Measurements from ENCODE around the gene SHISA7.
"Not testable (repeated sequence)": the region's sequence is repeated elsewhere in the genome, so short reads cannot be mapped to it uniquely, and the experiment has no call there.

SHISA7 gene

GRCh38 chr19:55451163-55451964 is 8.3 kb upstream of the SHISA7 start:
- TF ChIP-seq TAF1 (IDR thresholded peaks at IDR 0.05; ENCODE audit: low read depth, low read length) = no peak
- no peak for TF ChIP-seq PAX5 (IDR thresholded peaks at IDR 0.05; ENCODE audit: insufficient read depth, low read length, severe bottlenecking)
- TF ChIP-seq POU2F2 (IDR thresholded peaks at IDR 0.05; ENCODE audit: low read depth, low read length) = no peak
- TF ChIP-seq POLR2A (IDR thresholded peaks at IDR 0.05; ENCODE audit: low read depth, low read length) = no peak
- TF ChIP-seq SPI1 (IDR thresholded peaks at IDR 0.05; ENCODE audit: low read depth, low read length) = no peak
- TF ChIP-seq POLR2AphosphoS5 (IDR thresholded peaks at IDR 0.05; ENCODE audit: low read depth, low read length) = no peak
- FAIRE-seq (no peak), DNase-seq (ENCODE audit: insufficient read length, low spot score) (no peak)

- FAIRE-seq = no peak
- no peak for TF ChIP-seq POLR2A (IDR thresholded peaks at IDR 0.05; ENCODE audit: low read depth, low read length)
- TF ChIP-seq PAX5 (IDR thresholded peaks at IDR 0.05; ENCODE audit: insufficient read depth, low read length, severe bottlenecking) = no peak
- no peak for TF ChIP-seq POLR2AphosphoS5 (IDR thresholded peaks at IDR 0.05; ENCODE audit: low read depth, low read length)
- no peak for TF ChIP-seq POU2F2 (IDR thresholded peaks at IDR 0.05; ENCODE audit: low read depth, low read length)
- TF ChIP-seq SPI1 (IDR thresholded peaks at IDR 0.05; ENCODE audit: low read depth, low read length) = no peak
- TF ChIP-seq TAF1 (IDR thresholded peaks at IDR 0.05; ENCODE audit: low read depth, low read length) = no peak
Observed at GRCh38 chr19:55449469-55449868, 6.4 kb upstream of the SHISA7 start.

GRCh38 chr19:55448175-55448490 is 5.0 kb upstream of the SHISA7 start:
- FAIRE-seq; DNase-seq (ENCODE audit: insufficient read length, low spot score): not testable (repeated sequence)

More at GRCh38 chr19:55449469-55449868, 6.4 kb upstream of the SHISA7 start:
- DNase-seq (ENCODE audit: insufficient read length, low spot score) = no peak

- FAIRE-seq (no peak), DNase-seq (ENCODE audit: insufficient read length, low spot score) (no peak)
- TF ChIP-seq POLR2AphosphoS5 (IDR thresholded peaks at IDR 0.05; ENCODE audit: low read depth, low read length) = no peak
- TF ChIP-seq POLR2A (IDR thresholded peaks at IDR 0.05; ENCODE audit: low read depth, low read length) = no peak
- no peak for TF ChIP-seq POU2F2 (IDR thresholded peaks at IDR 0.05; ENCODE audit: low read depth, low read length)
- TF ChIP-seq SPI1 (IDR thresholded peaks at IDR 0.05; ENCODE audit: low read depth, low read length) = no peak
- no peak for TF ChIP-seq TAF1 (IDR thresholded peaks at IDR 0.05; ENCODE audit: low read depth, low read length)
- TF ChIP-seq PAX5 (IDR thresholded peaks at IDR 0.05; ENCODE audit: insufficient read depth, low read length, severe bottlenecking) = no peak
Observed at GRCh38 chr19:55447421-55448174, 4.5 kb upstream of the SHISA7 start.

GRCh38 chr19:55446060-55446459 is 3.0 kb upstream of the SHISA7 start:
- FAIRE-seq (no peak), DNase-seq (ENCODE audit: insufficient read length, low spot score) (no peak)
- TF ChIP-seq SPI1 (IDR thresholded peaks at IDR 0.05; ENCODE audit: low read depth, low read length) = no peak
- no peak for TF ChIP-seq POLR2A (IDR thresholded peaks at IDR 0.05; ENCODE audit: low read depth, low read length)
- no peak for TF ChIP-seq PAX5 (IDR thresholded peaks at IDR 0.05; ENCODE audit: insufficient read depth, low read length, severe bottlenecking)
- TF ChIP-seq POLR2AphosphoS5 (IDR thresholded peaks at IDR 0.05; ENCODE audit: low read depth, low read length) = no peak
- no peak for TF ChIP-seq TAF1 (IDR thresholded peaks at IDR 0.05; ENCODE audit: low read depth, low read length)
- TF ChIP-seq POU2F2 (IDR thresholded peaks at IDR 0.05; ENCODE audit: low read depth, low read length) = no peak

- TF ChIP-seq POLR2AphosphoS5 (IDR thresholded peaks at IDR 0.05; ENCODE audit: low read depth, low read length) (no peak), POLR2A (IDR thresholded peaks at IDR 0.05; ENCODE audit: low read depth, low read length) (no peak), POU2F2 (IDR thresholded peaks at IDR 0.05; ENCODE audit: low read depth, low read length) (no peak), TAF1 (IDR thresholded peaks at IDR 0.05; ENCODE audit: low read depth, low read length) (no peak), PAX5 (IDR thresholded peaks at IDR 0.05; ENCODE audit: insufficient read depth, low read length, severe bottlenecking) (no peak), SPI1 (IDR thresholded peaks at IDR 0.05; ENCODE audit: low read depth, low read length) (no peak)
- no peak for DNase-seq (ENCODE audit: insufficient read length, low spot score)
- FAIRE-seq = no peak
Observed at GRCh38 chr19:55444646-55445045, 1.5 kb upstream of the SHISA7 start.

- no peak for FAIRE-seq
- DNase-seq (ENCODE audit: insufficient read length, low spot score) = no peak
- TF ChIP-seq POLR2A (IDR thresholded peaks at IDR 0.05; ENCODE audit: low read depth, low read length) = no peak
- TF ChIP-seq SPI1 (IDR thresholded peaks at IDR 0.05; ENCODE audit: low read depth, low read length) = no peak
- no peak for TF ChIP-seq POLR2AphosphoS5 (IDR thresholded peaks at IDR 0.05; ENCODE audit: low read depth, low read length)
Observed at GRCh38 chr19:55443824-55444480, 852 bp upstream of the SHISA7 start.

GRCh38 chr19:55442372-55442961 is 633 bp downstream of the SHISA7 start:
- no peak for DNase-seq (ENCODE audit: insufficient read length, low spot score)
- no peak for FAIRE-seq
- TF ChIP-seq POLR2AphosphoS5 (IDR thresholded peaks at IDR 0.05; ENCODE audit: low read depth, low read length) (no peak), SPI1 (IDR thresholded peaks at IDR 0.05; ENCODE audit: low read depth, low read length) (no peak), PAX5 (IDR thresholded peaks at IDR 0.05; ENCODE audit: insufficient read depth, low read length, severe bottlenecking) (no peak), TAF1 (IDR thresholded peaks at IDR 0.05; ENCODE audit: low read depth, low read length) (no peak), POLR2A (IDR thresholded peaks at IDR 0.05; ENCODE audit: low read depth, low read length) (no peak), POU2F2 (IDR thresholded peaks at IDR 0.05; ENCODE audit: low read depth, low read length) (no peak)

- no peak for FAIRE-seq
- DNase-seq (ENCODE audit: insufficient read length, low spot score) = no peak
- TF ChIP-seq POLR2A (IDR thresholded peaks at IDR 0.05; ENCODE audit: low read depth, low read length) = no peak
- no peak for TF ChIP-seq SPI1 (IDR thresholded peaks at IDR 0.05; ENCODE audit: low read depth, low read length)
- no peak for TF ChIP-seq POU2F2 (IDR thresholded peaks at IDR 0.05; ENCODE audit: low read depth, low read length)
- no peak for TF ChIP-seq TAF1 (IDR thresholded peaks at IDR 0.05; ENCODE audit: low read depth, low read length)
- TF ChIP-seq POLR2AphosphoS5 (IDR thresholded peaks at IDR 0.05; ENCODE audit: low read depth, low read length) = no peak
- TF ChIP-seq PAX5 (IDR thresholded peaks at IDR 0.05; ENCODE audit: insufficient read depth, low read length, severe bottlenecking) = no peak
Observed at GRCh38 chr19:55441692-55442321, 1.3 kb downstream of the SHISA7 start.
